Hepatocyte (in vitro differentiated cells): Measurements from ENCODE around the gene FGB. TPM values are rescaled to one million over a fixed set of nuclear protein-coding genes. Genes with fewer than 3 reads are reported as not detected.
A peak's percentile ranks its signal among the peaks of the same experiment; 100 is the strongest.
"Not testable (repeated sequence)": the region's sequence is repeated elsewhere in the genome, so short reads cannot be mapped to it uniquely, and the experiment has no call there.

Experiments used
- DNase-seq: peaks from one replicate; pipeline ENCODE4 v3.0.0-alpha.2; 2016; ENCODE audit warnings: low spot score
- H2AFZ ChIP-seq: fragments of 200-600 bp; sonication (generic); 2 replicates; pipeline ENCODE4 v1.6.0; 2016; ENCODE audit warnings: antibody characterized with exemption, mild to moderate bottlenecking
- H3K27ac ChIP-seq: fragments of 200-600 bp; sonication (generic); 2 replicates; pipeline ENCODE4 v1.5.1; 2016; ENCODE audit warnings: mild to moderate bottlenecking
- H3K27me3 ChIP-seq: fragments of 200-600 bp; sonication (generic); 2 replicates; pipeline ENCODE4 v1.6.1; 2016
- H3K36me3 ChIP-seq: fragments of 200-600 bp; sonication (generic); replicated peaks from 2 replicates; pipeline ENCODE4 v1.5.1; 2016; ENCODE audit warnings: low read depth; ENCODE audit not compliant: insufficient read depth
- H3K4me1 ChIP-seq: fragments of 200-600 bp; sonication (generic); 2 replicates; pipeline ENCODE4 v1.5.1; 2016; ENCODE audit warnings: mild to moderate bottlenecking, moderate library complexity; ENCODE audit not compliant: insufficient read depth
- H3K4me2 ChIP-seq: fragments of 200-600 bp; sonication (generic); 2 replicates; pipeline ENCODE4 v1.6.0; 2016
- H3K4me3 ChIP-seq: fragments of 200-600 bp; sonication (generic); 2 replicates; pipeline ENCODE4 v1.5.1; 2016; ENCODE audit warnings: mild to moderate bottlenecking
- H3K79me2 ChIP-seq: fragments of 200-600 bp; sonication (generic); 2 replicates; pipeline ENCODE4 v1.6.0; 2017; ENCODE audit warnings: mild to moderate bottlenecking
- H3K9me2 ChIP-seq: fragments of 200-600 bp; sonication (generic); replicated peaks from 2 replicates; pipeline ENCODE4 v1.6.0; 2017; ENCODE audit warnings: mild to moderate bottlenecking; ENCODE audit not compliant: insufficient read depth
- H3K9me3 ChIP-seq: fragments of 200-600 bp; sonication (generic); 2 replicates; pipeline ENCODE4 v1.5.1; 2016; ENCODE audit warnings: low read depth, mild to moderate bottlenecking
- H4K20me1 ChIP-seq: fragments of 200-600 bp; sonication (generic); 2 replicates; pipeline ENCODE4 v1.6.0; 2016; ENCODE audit warnings: mild to moderate bottlenecking; ENCODE audit not compliant: insufficient read depth, poor library complexity, severe bottlenecking
- CTCF ChIP-seq: fragments of 200-600 bp; sonication (generic); IDR thresholded peaks from 2 replicates; pipeline ENCODE4 v1.5.1; 2016; ENCODE audit warnings: antibody characterized with exemption, mild to moderate bottlenecking; ENCODE audit not compliant: poor library complexity
- EZH2 ChIP-seq: fragments of 200-600 bp; sonication (generic); IDR thresholded peaks from 2 replicates; pipeline ENCODE4 v1.6.1; 2016; ENCODE audit warnings: antibody characterized with exemption, mild to moderate bottlenecking, borderline replicate concordance
- EZH2phosphoT487 ChIP-seq: fragments of 200-600 bp; sonication (generic); IDR thresholded peaks from one replicate; pipeline ENCODE4 v1.6.1; 2018; ENCODE audit warnings: antibody characterized with exemption, mild to moderate bottlenecking, low read depth, moderate library complexity; ENCODE audit not compliant: unreplicated experiment, severe bottlenecking
- WGBS: methylation state at CpG from one replicate; pipeline ENCODE4 v1.1.6; 2016; ENCODE audit warnings: low lambda C conversion rate; ENCODE audit errors: missing lambda C conversion rate; 5-methylcytosine and 5-hydroxymethylcytosine counted together
- polyA plus RNA-seq: library from polyadenylated mRNA; unstranded; fragments of >200 nt; fragmentation: Nextera tagmentation; extraction: Ambion mirVana; gene quantifications from 2 replicates; pipeline ENCODE4 v1.2.1, GENCODE V29; 2016
- total RNA-seq: library from RNA; depleted of rRNA; stranded (reverse); fragments of >200 nt; gene quantifications from 2 replicates; pipeline ENCODE4 v1.2.3, GENCODE V29; 2014

The FGB gene
- total and polyA plus RNA-seq, 2 experiments from 2014 or later, result 1,901 to 2,096 TPM

- H2AFZ ChIP-seq, result no peak overlapping the region
- no peaks in the 10 kb centered on the region for H3K9me3 ChIP-seq
- peaks cover 30% of the 10 kb centered on the region for H3K4me1 ChIP-seq
- H3K27me3 ChIP-seq, result no peaks in the 10 kb centered on the region
- H3K36me3 ChIP-seq, result no peaks in the 10 kb centered on the region
- no peak overlapping the region for H3K4me3 ChIP-seq
- no peak overlapping the region for H3K27ac ChIP-seq
- TF ChIP-seq EZH2phosphoT487 (peak; percentile 48), CTCF (no peak)
- no peaks in the 10 kb centered on the region for H3K79me2 ChIP-seq
- H3K4me2 ChIP-seq, result no peak overlapping the region
- peak; percentile 27 for DNase-seq
- H4K20me1 ChIP-seq, result no peaks in the 10 kb centered on the region
- H3K9me2 ChIP-seq, result no peaks in the 10 kb centered on the region
Measured at GRCh38 chr4:154595807-154596206, 33.0 kb downstream of the FGB start.

- not testable (repeated sequence) for H4K20me1 ChIP-seq, H3K27me3 ChIP-seq, H3K4me3 ChIP-seq, H3K9me2 ChIP-seq, H2AFZ ChIP-seq, H3K4me2 ChIP-seq, H3K9me3 ChIP-seq, H3K79me2 ChIP-seq, H3K27ac ChIP-seq, DNase-seq, H3K36me3 ChIP-seq
- WGBS, result 96% methylated on average over 11 of the region's 11 CpGs
- H3K4me1 ChIP-seq, result peaks cover 21% of the 10 kb centered on the region
Measured at GRCh38 chr4:154597281-154597680, 34.5 kb downstream of the FGB start.

DNA sequence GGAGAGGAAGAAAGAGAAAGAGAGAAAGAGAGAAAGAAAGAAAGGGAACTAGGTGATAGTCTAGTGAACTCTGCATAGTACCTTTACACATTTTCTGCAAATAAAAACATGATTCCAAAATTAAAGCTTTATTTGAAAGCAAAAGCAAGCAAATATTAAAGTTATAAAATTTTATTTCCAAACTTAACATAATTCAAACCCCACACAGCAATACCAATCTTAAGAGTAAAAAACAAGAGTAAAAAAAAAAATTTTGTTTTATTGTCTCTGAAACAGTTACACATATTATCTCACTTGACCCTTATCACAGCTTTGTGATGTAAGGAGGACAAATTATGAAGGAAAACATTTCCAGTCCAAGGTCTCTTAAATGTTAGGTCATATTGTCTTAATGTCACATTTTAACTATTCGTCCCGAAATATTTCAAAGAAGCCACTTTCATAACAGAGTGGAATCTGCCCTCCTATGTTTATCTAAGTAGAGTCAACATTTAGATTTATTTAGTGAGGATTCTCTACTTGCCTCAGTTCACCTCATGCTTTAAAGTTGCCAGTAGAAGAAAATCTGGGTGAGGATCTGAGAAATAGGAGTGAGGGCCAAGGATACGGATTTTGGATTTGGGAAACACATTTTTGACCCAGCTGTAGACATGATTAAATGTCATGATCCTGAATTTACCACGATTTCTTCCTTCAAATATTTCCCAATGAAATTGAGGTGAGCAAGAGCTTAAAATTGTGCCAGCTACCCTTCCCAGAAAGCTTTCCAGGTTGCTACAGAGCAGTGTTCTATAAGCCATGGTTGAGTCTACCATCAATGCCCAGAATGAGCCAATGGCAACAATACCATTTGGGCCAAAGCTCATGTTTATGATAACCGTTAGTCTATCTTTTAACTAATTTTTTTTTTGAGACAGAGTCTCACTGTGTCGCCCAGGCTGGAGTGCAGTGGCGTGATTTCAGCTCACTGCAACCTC, 35.3 kb downstream of the FGB start:
- DNase-seq, result no peak
- no peaks in the 10 kb centered on the region for H3K9me2 ChIP-seq
- H3K27ac ChIP-seq, result no peak overlapping the region
- H4K20me1 ChIP-seq, result no peaks in the 10 kb centered on the region
- peaks cover 21% of the 10 kb centered on the region for H3K4me1 ChIP-seq
- TF ChIP-seq EZH2, result no peak
- TF ChIP-seq CTCF, result no peak
- no peak for TF ChIP-seq EZH2phosphoT487
- peak overlapping the region; percentile 45 for H3K4me2 ChIP-seq
- H2AFZ ChIP-seq, result no peak overlapping the region
- no peaks in the 10 kb centered on the region for H3K9me3 ChIP-seq
- no peak overlapping the region for H3K4me3 ChIP-seq
- no peaks in the 10 kb centered on the region for H3K36me3 ChIP-seq
- no peaks in the 10 kb centered on the region for H3K27me3 ChIP-seq
- no peaks in the 10 kb centered on the region for H3K79me2 ChIP-seq
- 74% methylated on average over 7 of the region's 7 CpGs for WGBS

DNA sequence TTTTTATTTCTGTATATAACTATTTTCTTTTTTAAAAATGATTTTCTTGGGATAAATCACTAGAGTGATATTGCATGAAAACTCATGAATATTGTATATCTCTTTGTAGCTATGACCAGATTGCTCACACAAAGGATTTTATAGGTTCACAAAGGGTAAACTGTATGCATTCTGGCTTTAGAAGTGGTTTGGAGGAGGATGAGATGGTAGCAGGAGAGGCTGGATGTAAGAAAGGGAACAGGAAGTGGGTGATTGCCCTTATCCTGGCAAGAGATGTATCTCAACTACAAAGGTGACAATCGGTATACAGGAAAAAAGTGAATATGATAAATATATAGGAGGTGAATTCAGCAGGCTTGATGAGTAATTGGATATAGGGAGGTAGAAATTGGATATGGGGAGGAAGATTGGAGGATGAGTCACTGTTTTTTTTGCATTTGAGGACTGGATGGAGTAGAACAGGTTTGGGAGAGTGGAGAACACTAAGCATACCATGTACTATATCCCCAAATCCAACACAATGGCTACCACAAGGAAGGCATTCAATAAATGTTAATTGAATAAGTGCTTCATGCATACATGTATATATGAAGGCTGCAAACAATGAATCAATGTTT, 39.7 kb downstream of the FGB start:
- TF ChIP-seq EZH2 (no peak), CTCF (no peak)
- no peaks in the 10 kb centered on the region for H3K9me2 ChIP-seq
- H3K79me2 ChIP-seq, result no peaks in the 10 kb centered on the region
- H4K20me1 ChIP-seq, result no peaks in the 10 kb centered on the region
- peaks cover 12% of the 10 kb centered on the region for H3K4me1 ChIP-seq
- no peak overlapping the region for H2AFZ ChIP-seq
- H3K36me3 ChIP-seq, result no peaks in the 10 kb centered on the region
- DNase-seq, result no peak
- WGBS, result 77% methylated on average over 1 of the region's 1 CpG
- H3K4me2 ChIP-seq, result no peak overlapping the region
- no peak overlapping the region for H3K27ac ChIP-seq
- H3K27me3 ChIP-seq, result no peaks in the 10 kb centered on the region
- H3K9me3 ChIP-seq, result no peaks in the 10 kb centered on the region
- H3K4me3 ChIP-seq, result no peak overlapping the region
